ENCODE data around the gene ITPKC.
A peak's percentile ranks its signal among the peaks of the same experiment; 100 is the strongest.

Gene ITPKC

DNA sequence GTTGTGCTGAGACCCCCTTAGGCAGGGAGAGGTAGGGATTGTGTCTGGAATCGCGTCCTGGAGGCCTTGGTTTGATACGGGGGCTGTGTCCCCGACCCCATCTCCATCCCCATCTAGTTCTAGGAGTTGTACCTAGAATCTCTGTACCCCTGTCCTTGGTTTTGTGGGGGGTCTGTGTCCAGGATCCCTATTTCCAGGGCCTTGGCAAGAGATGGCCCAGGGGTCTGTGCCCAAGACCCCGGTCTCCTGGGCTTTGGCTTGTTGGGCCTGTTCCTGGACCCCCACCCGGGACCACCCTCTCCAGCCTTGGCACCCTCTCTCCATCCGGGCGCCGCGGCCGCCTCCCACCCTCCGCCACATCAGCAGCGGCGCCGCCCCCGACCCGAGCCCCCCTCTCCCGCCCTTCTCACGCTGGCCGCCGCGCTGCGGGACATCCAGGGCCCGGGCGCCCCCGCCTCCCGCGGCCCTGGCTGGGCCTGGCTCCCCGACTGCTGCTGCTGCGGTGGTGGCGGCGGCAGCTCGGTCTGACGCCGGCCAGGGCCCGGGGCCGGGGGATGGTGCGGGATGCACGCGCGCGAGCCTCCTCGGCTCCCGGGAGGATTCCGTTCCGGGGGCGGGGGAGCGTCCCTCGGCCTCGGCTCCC is 26.7 kb upstream of the ITPKC start, which contains the start of gene NUMBL:
TSS of gene NUMBL (minus strand) at position 602 of the 643 bp plus-strand sequence. CDS start at position 434, 168 bp downstream.
- no peak for DNase-seq (ENCODE audit: low read depth in 3 of 3, low spot score in 1 of 3)

GRCh38 chr19:40690693-40691420 is 26.1 kb upstream of the ITPKC start:
- peak; percentile 65 to 86 (median 73) for DNase-seq (ENCODE audit: low read depth in 3 of 3, low spot score in 1 of 3)

DNA sequence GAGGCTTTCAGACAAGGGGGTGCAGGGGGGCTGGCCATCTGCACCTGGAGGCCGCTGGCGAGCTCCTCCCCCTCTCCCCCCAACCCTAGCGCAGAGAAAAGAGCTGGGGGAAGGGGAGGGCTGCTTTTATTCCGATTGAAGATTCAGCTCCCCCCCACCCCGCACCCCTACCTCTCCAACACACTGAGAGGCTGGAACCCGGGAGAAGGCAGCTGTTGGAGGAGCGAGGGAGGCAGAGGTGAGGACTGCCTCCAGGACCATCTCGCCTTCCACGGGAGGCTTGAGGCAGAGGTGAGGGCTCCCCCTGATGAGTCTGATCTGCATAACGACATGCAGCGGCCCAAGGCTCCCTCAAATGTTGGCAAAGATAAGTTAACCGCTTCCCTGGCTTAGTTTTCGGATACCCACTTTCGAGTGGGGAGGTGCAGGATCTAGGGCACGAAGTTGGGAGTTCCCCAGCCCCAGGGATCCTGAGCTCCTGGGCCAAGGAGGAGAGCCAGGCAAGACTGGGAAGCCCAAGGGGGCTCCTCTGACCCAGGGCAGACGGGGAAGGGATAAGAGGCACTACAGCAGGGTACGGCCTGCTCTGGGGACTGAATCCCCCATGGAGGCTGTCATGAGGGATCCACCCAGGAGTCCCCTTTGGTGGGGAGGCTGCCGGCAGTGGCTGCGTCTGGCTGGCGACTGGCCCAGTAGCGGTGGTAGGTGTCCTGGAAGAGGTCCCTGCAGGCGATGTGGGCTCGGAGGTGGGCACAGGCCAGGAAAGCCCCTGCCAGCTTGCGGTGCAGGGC is 25.3 kb upstream of the ITPKC start:
- no peak for DNase-seq (ENCODE audit: low read depth in 3 of 3, low spot score in 1 of 3)

GRCh38 chr19:40692212-40692551 is 24.7 kb upstream of the ITPKC start:
- no peak for DNase-seq (ENCODE audit: low read depth in 3 of 3, low spot score in 1 of 3)

GRCh38 chr19:40693150-40693788 is 23.6 kb upstream of the ITPKC start:
- no peak for DNase-seq (ENCODE audit: low read depth in 3 of 3, low spot score in 1 of 3)

DNA sequence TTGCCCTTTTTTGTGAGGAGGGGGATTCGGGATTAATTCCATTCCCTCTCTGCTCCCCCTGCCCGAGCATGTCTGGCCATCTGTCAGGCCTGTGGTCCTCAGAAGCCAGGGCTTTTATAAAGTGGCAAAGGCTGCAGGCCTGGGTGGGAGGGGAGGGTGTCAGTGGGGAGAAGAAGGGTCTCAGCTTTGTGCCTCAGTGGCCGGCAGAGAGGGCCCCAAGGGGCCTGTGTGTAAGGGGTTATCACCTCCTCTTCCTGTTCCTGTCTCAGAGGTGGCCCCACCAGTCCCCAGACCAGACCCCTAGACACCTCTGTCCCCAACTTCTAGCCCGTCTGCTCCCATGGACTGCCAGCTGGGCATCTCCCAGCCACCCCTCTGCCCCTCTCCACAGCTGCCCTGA is 23.0 kb upstream of the ITPKC start:
- no peak for DNase-seq (ENCODE audit: low read depth in 3 of 3, low spot score in 1 of 3)

DNA sequence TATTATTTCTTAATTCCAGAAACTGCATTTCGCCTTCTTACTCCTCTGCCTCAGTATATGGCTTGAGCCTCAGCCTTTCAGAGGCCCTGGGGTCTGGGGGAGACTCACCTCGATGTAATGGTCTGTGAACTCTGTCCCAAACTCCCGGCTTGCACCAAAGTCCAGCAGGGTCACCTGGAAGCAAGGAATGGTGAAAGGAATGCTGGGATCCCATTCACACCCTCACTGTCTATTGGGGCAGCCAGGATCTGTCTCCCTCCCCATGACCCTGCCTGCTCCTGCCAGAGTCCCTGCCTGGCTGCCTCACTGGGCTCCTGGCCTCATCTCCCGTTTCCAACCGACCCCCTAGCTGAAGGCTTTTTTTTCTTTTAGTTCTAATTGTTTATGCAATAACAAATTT is 21.0 kb upstream of the ITPKC start:
- no peak for DNase-seq (ENCODE audit: low read depth in 3 of 3, low spot score in 1 of 3)

GRCh38 chr19:40697007-40697406 is 19.9 kb upstream of the ITPKC start:
- DNase-seq (ENCODE audit: low read depth in 3 of 3, low spot score in 1 of 3), result no peak

DNA sequence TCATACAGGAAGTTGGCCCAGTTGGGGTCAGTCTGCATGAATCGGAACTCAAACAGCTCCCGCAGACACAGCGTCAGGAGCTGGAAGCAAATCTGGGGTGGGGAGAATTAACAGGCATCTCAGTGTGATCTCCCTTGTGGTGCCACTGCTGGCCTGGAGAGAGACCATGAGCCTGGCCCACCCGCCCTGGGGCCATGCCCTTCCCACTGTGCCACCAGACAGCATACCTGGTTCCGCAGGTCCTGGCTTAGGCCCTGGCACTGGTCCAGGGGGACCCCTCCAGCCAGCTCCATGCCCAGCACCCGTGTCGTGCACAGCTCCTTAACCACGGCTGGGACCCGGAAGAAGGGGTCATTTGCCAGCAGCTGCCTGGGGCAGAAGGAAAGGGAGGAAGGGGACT is 16.8 kb upstream of the ITPKC start:
- no peak for DNase-seq (ENCODE audit: low read depth in 3 of 3, low spot score in 1 of 3)

DNA sequence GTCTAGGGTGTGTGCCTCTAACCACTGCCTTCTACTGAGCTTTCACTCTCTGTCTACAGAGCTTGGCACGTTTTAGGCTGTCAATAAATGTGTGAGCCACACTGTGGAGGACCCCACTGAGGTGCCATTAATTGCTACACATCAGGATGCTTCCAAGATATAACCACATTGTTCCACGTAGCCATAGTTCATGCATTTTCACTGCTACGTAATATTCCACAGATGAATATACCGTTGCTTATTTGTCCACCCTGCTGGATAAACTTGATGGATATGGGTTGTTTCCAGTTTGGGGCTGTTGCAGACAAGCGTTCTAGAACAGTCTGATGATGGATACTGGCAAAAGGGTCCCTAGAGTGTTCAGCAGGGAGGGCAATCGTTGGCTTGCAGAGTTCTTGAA is 15.2 kb upstream of the ITPKC start:
- DNase-seq (ENCODE audit: low read depth in 3 of 3, low spot score in 1 of 3), result no peak

DNA sequence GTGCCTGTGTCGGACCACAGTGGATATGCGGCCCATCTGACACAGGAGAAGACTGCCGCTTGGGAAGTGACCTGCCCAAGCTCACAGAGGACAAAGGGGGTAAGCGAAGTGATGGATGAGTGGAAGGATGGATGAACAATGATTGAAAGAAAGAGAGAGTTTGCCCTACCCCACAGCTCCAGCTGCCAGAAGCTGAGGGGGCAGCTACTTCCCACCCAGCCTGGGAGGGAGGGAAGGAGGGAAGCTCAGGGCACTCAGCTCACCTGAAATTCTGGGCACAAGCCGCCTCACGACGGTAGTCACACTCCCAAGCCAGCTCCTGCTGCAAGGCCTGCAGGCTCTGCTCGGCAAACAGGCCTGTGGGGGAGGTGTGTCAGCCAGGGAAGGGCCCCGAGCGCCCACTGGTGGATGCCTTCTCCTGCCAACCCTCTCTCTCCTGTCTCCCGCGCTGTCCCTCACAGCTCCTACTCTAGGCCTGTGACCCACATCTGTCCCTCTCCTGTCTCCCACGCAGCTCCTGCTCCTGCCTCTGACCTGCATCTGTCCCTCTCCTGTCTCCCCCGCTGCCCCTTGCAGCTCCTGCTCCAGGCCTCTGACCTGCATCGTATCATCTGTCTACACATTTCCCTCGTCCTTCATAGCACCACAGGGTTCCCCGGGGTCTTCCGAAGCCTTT is 14.4 kb upstream of the ITPKC start:
- no peak for DNase-seq (ENCODE audit: low read depth in 3 of 3, low spot score in 1 of 3)

DNA sequence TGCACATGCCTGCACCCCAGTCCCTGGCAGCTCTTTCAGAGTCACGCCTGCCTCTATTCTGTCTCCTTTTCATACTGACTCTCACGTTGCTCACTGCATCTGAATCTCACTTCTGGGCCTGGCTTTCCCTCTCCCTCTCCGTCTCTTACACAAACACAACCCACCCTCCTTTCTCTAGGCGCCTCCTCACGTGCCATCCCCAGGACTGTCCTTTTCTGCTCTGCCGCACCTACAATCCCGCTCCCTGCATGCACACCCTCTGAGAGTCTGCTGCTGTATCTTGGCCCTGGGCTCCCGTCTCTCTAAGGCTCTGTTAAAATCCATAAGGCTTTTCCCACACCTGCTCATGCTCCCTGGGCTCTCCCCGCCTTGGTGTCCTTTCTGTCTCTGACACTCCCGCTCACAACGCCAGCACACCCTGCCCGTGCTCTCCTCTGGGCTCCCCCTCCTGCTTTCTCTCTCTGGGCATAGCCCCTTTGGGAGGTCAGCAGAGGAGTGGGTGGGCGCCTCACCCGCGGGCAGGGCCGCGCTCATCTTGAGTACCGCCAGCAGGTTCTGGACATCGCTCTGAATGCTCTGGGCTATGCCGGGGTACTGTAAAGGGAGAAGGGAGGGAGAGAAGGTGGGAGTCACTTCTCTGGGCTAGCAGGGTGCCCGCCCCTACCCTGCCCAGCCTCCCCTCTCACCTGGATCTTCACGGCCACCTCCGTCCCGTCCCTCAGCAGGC is 13.7 kb upstream of the ITPKC start:
- no peak for DNase-seq (ENCODE audit: low read depth in 3 of 3, low spot score in 1 of 3)

DNA sequence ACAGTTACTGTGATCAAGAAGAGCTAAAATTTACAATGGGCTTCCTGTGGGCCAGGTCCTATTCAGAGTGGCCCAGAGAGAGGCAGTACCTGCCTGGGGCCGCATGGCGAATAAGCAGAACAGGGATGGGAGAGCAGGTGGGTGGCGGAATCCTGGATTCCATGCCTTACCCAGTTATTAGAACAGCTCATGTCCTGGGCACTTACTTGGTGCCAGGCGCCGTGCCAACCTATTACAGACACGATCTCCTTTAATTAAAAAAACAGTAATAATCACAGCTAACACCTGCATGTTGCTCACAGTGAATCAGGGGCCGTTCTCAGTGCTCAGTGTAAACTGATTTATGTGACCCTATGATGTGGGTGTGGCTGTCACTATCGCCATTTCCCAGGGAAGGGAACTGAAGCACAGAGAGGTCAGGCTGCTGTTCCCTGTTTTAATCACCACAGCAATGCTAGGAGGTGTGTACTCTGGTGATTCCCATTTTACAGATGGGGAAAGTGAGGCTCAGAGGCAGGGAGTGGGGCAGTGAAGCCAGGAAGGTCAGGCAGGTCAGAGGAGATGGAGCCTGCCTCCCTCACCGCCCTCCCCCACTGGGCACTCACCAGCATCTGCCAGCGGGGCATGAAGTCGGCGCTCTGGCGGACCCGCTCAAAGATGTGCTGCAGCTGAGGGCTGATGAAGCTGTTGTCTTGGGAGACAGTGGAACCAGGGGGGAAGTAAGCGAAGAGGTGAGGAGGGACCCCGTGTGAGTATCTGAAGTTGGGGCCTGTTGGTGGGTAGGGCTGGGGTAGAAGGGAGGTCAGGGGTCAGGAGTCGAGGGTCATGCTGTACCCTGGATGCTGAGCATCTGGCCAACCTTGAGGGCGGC is 12.2 kb upstream of the ITPKC start:
- no peak for DNase-seq (ENCODE audit: low read depth in 3 of 3, low spot score in 1 of 3)

GRCh38 chr19:40705362-40705651 is 11.6 kb upstream of the ITPKC start:
- no peak for DNase-seq (ENCODE audit: low read depth in 3 of 3, low spot score in 1 of 3)

DNA sequence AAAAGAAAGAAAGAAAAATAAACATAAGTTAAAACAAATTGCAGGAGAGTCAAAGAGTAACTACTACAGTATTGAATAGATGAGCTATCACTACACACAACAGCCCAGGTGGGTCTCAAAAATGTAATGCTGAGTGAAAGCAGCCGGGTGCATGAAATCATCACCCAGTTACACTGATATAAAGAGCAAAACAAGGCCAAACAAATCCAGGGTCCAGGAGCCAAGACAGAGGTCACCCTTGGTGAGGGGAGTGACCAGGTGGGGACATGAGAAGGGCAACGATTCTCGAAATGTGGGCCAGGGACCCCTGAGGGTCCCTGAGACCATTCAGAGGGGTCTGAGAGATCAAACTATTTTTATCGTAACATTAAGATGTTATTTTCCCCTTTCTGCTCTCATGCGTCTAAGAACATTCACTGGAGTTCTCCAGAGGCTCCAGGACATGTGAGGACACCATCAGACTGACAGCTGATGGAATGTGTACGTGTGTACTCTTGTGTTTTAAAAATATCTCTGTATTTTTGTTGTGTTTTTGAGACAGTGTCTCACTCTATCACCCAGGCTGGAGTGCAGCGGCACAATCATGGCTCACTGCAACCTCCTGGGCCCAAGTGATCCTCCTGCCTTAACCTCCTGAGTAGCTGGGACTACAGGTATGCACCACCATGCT is 10.8 kb upstream of the ITPKC start:
- no peak for DNase-seq (ENCODE audit: low read depth in 3 of 3, low spot score in 1 of 3)

- no peak for DNase-seq (ENCODE audit: low read depth in 3 of 3, low spot score in 1 of 3)
Observed at GRCh38 chr19:40707615-40708014, 9.3 kb upstream of the ITPKC start.

- no peak for DNase-seq (ENCODE audit: low read depth in 3 of 3, low spot score in 1 of 3)
Observed at GRCh38 chr19:40709817-40710216, 7.1 kb upstream of the ITPKC start.

DNA sequence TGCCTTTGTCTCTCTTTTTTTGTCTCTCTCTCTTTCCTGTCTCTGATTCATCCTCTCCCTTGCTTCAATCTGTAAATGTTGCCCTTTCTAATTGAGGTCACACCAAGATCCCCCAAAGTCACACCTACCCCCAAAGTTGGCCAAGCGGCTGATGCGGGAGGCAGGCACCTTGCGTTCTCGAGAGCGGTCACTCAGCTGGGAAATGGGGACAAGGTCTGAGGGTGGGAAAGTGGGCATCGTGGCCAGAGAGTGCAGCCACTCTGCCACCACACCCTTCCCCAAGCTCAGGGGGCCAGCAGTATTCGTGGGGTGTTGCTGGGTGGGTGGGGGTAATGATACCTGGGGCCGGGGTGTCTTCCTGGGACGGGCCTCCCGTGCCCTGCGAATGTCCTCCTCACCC is 3.0 kb upstream of the ITPKC start:
- no peak for DNase-seq (ENCODE audit: low read depth in 3 of 3, low spot score in 1 of 3)
